ENCODE measurements around the gene GRM3.

- TF ChIP-seq, protein P1, sequence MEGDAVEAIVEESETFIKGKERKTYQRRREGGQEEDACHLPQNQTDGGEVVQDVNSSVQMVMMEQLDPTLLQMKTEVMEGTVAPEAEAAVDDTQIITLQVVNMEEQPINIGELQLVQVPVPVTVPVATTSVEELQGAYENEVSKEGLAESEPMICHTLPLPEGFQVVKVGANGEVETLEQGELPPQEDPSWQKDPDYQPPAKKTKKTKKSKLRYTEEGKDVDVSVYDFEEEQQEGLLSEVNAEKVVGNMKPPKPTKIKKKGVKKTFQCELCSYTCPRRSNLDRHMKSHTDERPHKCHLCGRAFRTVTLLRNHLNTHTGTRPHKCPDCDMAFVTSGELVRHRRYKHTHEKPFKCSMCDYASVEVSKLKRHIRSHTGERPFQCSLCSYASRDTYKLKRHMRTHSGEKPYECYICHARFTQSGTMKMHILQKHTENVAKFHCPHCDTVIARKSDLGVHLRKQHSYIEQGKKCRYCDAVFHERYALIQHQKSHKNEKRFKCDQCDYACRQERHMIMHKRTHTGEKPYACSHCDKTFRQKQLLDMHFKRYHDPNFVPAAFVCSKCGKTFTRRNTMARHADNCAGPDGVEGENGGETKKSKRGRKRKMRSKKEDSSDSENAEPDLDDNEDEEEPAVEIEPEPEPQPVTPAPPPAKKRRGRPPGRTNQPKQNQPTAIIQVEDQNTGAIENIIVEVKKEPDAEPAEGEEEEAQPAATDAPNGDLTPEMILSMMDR (conservative IDR thresholded peaks at IDR 0.05 in 1 of 2, IDR thresholded peaks at IDR 0.05 in 1 of 2; ENCODE audit: extremely low read depth in 1 of 2, insufficient read depth in 1 of 2, low read depth in 1 of 2, low read length in 2 of 2) = no peak
- no peak for TF ChIP-seq EZH2 (IDR thresholded peaks at IDR 0.05; ENCODE audit: borderline replicate concordance, low read length)
These were observed 149.4 kb downstream of the GRM3 start for GRCh38 chr7:86793136-86793535.

All from mammary epithelial cell (primary cell).